Stimulated activated CD8-positive, alpha-beta memory T cell treated with anti-CD3 and anti-CD28 coated beads, Interleukin-15, amount 100 ng/mL, for 24 hours (primary cell): ENCODE measurements around the gene MALRD1.
"Not testable (repeated sequence)": the region's sequence is repeated elsewhere in the genome, so short reads cannot be mapped to it uniquely, and the experiment has no call there.

Experiments
- DNase-seq: peaks from one replicate; pipeline ENCODE4 v3.0.0-alpha.2; 2020; ENCODE audit warnings: low read depth

MALRD1 gene

DNA sequence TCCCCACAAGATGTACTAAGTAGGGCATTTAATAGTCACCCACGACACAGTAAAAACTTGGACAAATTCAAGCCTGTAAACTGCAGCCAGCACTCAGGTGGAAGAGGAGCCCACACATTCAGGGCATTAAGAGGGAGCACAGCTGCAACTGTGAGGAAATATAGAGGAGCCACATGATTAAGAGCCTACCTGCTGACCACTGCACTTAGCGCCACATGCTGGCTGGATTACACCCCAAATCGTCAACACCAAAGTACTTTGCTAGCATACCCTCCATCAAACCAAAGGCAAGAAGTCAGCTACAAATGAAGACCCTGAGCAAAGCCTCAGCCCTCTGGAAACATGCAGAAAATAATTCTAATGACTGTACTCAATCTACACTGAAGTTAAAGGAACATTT lies 445.3 kb downstream of the MALRD1 start:
- DNase-seq: no peak

GRCh38 chr10:19497026-19497425 lies 448.4 kb downstream of the MALRD1 start:
- DNase-seq: no peak

- DNase-seq: no peak
These were observed 450.0 kb downstream of the MALRD1 start for GRCh38 chr10:19498393-19499290.

- DNase-seq: no peak
These were observed 450.7 kb downstream of the MALRD1 start for GRCh38 chr10:19499291-19499770.

DNA sequence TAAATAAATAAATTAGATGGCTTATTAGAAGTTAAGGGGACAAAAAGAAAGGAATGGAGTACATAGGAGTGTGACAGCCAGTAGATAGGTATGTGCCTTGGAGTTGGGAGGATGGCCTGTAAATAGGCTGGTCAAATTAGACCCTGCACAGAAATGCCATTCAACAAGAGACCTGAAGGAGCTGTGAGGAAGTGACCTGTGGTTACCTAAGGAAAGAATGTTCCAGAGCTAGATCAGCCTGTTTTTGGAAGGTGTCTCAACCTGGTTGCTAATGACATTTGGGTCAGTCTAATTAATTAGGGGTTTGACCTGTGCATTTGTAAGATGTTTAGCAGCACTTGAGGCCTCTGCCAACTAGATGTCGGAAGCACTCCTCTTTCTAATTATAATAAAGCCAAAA lies 452.4 kb downstream of the MALRD1 start:
- no peak for DNase-seq

- DNase-seq: no peak
These were observed 457.0 kb downstream of the MALRD1 start for GRCh38 chr10:19505320-19506312.

DNA sequence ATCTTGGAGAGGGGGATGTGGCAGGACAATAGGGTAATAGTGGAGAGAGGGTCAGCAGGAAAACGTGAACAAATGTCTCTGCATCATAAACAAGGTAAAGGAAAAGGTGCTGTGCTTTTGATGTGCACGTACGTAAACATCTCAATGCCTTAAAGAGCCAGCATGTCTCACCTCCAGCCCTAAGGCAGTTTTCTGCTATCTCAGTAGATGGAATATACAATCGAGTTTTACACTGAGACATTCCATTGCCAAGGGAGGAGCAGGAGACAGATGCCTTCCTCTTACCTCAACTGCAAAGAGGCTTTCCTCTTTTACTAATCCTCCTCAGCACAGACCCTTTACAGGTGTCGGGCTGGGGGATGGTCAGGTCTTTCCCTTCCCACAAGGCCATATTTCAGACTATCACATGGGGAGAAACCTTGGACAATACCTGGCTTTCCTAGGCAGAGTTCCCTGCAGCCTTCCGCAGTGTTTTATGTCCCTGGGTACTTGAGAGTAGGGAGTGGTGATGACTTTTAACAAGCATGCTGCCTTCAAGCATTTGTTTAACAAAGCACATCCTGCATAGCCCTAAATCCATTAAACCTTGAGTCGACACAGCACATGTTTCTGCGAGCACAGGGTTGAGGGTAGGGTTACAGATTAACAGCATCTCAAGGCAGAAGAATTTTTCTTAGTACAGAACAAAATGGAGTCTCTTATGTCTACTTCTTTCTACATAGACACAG lies 461.6 kb downstream of the MALRD1 start:
- DNase-seq: not testable (repeated sequence)

GRCh38 chr10:19518109-19518508 lies 469.5 kb downstream of the MALRD1 start:
- DNase-seq: no peak

GRCh38 chr10:19518632-19519031 lies 470.0 kb downstream of the MALRD1 start:
- no peak for DNase-seq

DNA sequence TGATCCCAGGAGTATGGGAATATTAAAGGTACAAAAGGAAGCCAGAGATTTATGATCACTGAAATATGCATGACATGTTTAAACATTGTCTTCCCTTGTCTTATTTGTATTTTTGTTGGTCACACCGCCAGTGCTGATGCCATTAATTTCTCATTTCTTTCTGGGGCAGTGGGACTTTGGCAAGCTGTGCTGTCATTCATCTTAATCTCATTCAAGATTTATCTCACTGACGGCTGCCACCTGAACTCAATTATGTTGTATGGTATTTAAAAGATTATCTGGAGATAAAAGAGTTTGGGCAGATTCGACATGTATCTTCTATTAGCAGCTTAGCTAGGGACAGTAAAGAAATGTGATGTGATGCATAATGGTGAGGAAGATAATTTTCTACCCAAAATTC lies 482.7 kb downstream of the MALRD1 start:
- DNase-seq: no peak

GRCh38 chr10:19532411-19532810 lies 483.8 kb downstream of the MALRD1 start:
- no peak for DNase-seq

DNA sequence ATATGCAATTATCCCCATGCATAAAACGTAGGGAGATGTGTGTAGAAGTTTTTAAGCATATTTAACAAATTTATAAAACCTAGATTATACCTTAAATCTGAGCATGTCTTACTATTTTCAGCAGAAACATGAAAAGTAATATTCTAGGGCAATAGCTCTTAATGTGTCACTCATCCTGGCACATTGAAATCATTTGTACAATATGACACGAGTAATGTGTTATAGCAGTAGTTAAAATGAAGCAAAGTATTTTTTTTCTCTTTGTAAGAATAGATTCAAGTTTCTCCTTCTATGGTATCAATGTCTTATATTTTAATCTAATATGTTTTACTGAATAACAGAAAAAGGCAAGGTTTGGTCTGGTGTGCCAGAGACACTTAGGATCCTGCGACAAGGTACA lies 492.7 kb downstream of the MALRD1 start:
- DNase-seq: no peak

DNA sequence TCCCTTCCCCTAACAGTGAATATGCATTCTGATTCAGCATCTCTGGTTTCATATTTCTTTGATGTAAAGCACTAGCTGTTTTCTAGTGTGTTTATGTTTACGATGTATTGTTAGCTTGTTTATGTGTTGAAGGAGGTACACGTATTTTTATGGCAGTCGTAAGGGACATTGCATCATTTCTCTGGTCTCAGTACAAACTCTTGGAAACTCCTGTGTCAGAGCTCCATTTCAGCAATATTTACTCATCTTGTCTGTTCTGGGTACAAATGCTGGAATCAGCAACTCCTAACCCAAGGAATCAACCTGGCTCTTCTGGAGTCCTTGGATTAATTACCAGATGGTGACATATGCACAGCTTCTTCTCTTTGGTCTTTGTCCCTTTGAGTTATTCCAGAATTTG lies 497.6 kb downstream of the MALRD1 start:
- no peak for DNase-seq

- no peak for DNase-seq
These were observed 500.9 kb downstream of the MALRD1 start for GRCh38 chr10:19549503-19549902.

GRCh38 chr10:19556666-19557065 lies 508.1 kb downstream of the MALRD1 start:
- DNase-seq: no peak

DNA sequence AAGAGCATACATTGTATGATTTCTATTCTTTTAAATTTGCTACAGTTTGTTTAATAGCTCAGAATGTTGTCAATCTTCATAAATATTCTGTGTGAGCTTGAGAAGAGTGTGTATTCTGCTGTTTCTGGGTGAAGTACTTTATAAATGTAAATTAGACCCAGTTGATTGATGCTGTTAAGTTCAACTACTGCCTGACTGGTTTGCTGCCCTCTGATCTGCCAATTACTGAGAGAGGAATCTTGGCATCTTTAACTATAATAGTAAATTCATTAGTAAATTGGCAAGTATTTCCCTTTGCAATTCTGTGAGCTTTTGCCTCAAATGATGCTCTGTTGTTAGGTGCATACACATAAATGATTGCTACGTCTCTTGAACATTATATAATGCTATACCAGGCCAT lies 512.6 kb downstream of the MALRD1 start:
- DNase-seq: no peak

GRCh38 chr10:19563388-19564141 lies 515.0 kb downstream of the MALRD1 start:
- no peak for DNase-seq

GRCh38 chr10:19570120-19570519 lies 521.5 kb downstream of the MALRD1 start:
- DNase-seq: no peak

GRCh38 chr10:19570991-19571390 lies 522.4 kb downstream of the MALRD1 start:
- DNase-seq: no peak

GRCh38 chr10:19572056-19572455 lies 523.5 kb downstream of the MALRD1 start:
- no peak for DNase-seq

DNA sequence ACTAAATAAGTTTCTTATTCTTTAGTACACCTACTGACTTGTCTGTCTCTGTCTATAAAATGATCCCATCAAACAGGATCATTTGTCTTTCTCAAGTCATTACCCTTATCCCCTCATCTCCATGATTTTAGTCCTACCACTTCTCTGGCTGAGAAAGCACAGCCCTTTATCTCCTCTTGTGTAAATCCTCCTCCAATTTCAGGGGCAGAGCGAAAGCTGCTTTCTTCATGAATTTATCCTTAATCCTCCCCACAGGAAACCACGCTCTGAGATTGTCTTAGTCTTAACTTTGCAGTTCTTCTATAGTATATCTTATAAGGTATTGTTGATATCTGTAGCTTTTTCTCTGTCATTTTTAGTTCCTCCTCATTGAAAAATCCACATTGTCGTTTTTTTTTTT lies 528.0 kb downstream of the MALRD1 start:
- no peak for DNase-seq
